ENCODE results near the gene KCNF1. TPM values are rescaled to one million over a fixed set of nuclear protein-coding genes. Genes with fewer than 3 reads are reported as not detected.

KCNF1 gene
- total RNA-seq, 2 donors from 2014 or later = 1.0 TPM; not detected in 1

DNA sequence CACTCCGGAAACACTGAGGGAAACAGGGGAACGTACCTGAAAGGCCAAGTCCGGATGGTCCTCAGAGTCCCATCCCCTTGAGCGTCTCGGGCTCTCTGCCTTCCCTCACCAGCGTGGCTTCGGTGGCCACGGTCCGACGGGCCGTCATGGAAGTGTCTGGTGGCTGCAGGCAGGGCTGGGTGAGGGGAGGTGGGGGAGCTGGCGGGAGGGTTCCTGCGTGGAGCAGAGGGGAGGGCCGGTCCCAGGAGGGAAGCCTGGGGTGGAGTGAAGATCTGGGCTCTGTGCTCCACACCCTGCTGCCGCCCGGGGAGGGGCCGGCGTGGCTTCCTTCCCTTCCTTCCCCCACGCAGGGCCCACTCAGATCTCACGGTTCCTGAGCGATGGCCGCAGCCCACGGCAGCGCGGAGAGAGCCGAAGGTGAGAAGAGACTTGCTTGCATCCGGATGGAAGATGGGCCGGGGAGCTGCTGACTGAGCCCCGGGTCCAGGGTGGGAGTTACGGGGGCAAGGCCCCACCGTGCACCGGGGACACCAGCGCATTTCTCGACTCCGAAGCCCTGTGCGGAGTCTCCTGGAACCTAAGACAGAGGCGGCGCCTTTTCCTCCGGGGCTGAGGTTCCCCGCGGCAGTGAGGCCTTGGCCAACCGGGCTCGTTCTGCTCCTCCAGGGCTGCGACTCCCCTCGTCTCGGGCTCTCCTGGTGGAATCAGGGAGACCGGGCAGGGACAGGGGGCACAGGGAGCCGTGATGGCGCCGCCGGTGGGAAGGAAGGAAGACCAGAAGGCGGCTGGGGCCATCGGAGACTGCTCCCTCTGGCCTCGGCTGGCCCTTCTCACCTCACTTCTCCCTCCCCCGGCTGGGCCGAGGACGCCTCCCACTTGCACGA, 49.1 kb downstream of the KCNF1 start:
- DNase-seq (ENCODE audit: low spot score) = no peak
- intact Hi-C loops (cut with DNase I) = no loop called here
- Histone ChIP-seq H3K27me3 (replicated peaks; ENCODE audit: insufficient read depth) (no peaks in the 10 kb centered on the region), H3K4me3 (no peak overlapping the region), H3K4me1 (replicated peaks) (no peaks in the 10 kb centered on the region), H3K27ac (no peak overlapping the region), H3K9me3 (no peaks in the 10 kb centered on the region), H3K36me3 (no peaks in the 10 kb centered on the region)
- WGBS = 89% methylated on average over 55 of the region's 58 CpGs
- TF ChIP-seq, protein P1, sequence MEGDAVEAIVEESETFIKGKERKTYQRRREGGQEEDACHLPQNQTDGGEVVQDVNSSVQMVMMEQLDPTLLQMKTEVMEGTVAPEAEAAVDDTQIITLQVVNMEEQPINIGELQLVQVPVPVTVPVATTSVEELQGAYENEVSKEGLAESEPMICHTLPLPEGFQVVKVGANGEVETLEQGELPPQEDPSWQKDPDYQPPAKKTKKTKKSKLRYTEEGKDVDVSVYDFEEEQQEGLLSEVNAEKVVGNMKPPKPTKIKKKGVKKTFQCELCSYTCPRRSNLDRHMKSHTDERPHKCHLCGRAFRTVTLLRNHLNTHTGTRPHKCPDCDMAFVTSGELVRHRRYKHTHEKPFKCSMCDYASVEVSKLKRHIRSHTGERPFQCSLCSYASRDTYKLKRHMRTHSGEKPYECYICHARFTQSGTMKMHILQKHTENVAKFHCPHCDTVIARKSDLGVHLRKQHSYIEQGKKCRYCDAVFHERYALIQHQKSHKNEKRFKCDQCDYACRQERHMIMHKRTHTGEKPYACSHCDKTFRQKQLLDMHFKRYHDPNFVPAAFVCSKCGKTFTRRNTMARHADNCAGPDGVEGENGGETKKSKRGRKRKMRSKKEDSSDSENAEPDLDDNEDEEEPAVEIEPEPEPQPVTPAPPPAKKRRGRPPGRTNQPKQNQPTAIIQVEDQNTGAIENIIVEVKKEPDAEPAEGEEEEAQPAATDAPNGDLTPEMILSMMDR (IDR thresholded peaks at IDR 0.05) = no peak
- TF ChIP-seq POLR2AphosphoS5 (IDR thresholded peaks at IDR 0.05) (no peak), POLR2A (IDR thresholded peaks at IDR 0.05) (no peak)

GRCh38 chr2:10961490-10961875, 49.7 kb downstream of the KCNF1 start:
- TF ChIP-seq POLR2AphosphoS5 (IDR thresholded peaks at IDR 0.05) (no peak), POLR2A (IDR thresholded peaks at IDR 0.05) (no peak)
- TF ChIP-seq, protein P1 (IDR thresholded peaks at IDR 0.05) = no peak
- Histone ChIP-seq H3K36me3 (no peaks in the 10 kb centered on the region), H3K9me3 (no peaks in the 10 kb centered on the region), H3K27ac (no peak overlapping the region), H3K4me3 (no peak overlapping the region), H3K4me1 (replicated peaks) (no peaks in the 10 kb centered on the region), H3K27me3 (replicated peaks; ENCODE audit: insufficient read depth) (no peaks in the 10 kb centered on the region)
- WGBS = 89% methylated on average over 13 of the region's 13 CpGs
- DNase-seq (ENCODE audit: low spot score) = no peak
- intact Hi-C loops (cut with DNase I) = no loop called here

DNA sequence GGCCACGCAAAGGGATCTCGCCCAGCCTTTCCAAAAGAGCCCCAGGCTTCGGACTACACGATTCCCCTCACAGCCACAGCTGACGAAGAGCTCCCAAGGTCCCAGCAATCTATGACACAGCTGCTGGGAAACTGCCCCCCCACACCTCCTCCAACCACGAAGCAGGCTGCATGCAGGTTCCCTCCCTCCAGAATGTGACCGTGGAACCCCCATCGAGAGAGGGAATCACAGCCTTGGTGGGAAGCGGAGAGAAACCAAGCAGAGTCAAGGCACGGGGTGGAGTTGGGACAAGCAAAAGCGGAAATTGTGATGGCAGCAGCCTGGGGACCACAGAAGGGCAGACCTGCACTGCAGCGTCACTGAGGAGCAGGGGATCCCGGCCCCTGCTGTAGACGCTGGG, 50.3 kb downstream of the KCNF1 start:
- Histone ChIP-seq H3K9me3 (no peaks in the 10 kb centered on the region), H3K4me3 (no peak overlapping the region), H3K36me3 (no peaks in the 10 kb centered on the region), H3K27ac (no peak overlapping the region), H3K27me3 (replicated peaks; ENCODE audit: insufficient read depth) (no peaks in the 10 kb centered on the region), H3K4me1 (replicated peaks) (no peaks in the 10 kb centered on the region)
- intact Hi-C loops (cut with DNase I) = no loop called here
- no peak for DNase-seq (ENCODE audit: low spot score)
- TF ChIP-seq POLR2AphosphoS5 (IDR thresholded peaks at IDR 0.05) (no peak), POLR2A (IDR thresholded peaks at IDR 0.05) (no peak)
- TF ChIP-seq, protein P1 (IDR thresholded peaks at IDR 0.05) = no peak
- WGBS = 89% methylated on average over 14 of the region's 14 CpGs

DNA sequence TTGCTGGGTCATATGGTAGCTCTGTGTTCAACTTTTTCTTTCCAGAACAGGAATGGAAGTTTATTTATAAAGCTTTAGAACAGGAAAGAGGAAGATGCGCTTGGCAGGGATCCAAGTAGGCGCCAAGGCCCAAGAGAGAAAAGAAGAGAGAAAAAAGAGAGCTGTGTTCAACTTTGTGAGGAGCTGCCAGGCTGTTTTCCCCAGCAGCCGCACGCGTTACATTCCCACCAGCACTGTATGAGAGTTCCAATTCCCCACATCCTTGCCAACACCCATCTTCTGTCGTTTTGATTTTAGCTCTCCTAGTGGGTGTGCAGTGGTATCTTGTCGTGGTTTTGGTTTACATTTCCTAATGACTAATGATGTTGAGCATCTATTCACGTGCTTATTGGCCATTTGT, 51.4 kb downstream of the KCNF1 start:
- TF ChIP-seq, protein P1 (IDR thresholded peaks at IDR 0.05) = no peak
- TF ChIP-seq POLR2AphosphoS5 (IDR thresholded peaks at IDR 0.05) (no peak), POLR2A (IDR thresholded peaks at IDR 0.05) (no peak)
- Histone ChIP-seq H3K9me3 (no peaks in the 10 kb centered on the region), H3K27me3 (replicated peaks; ENCODE audit: insufficient read depth) (no peaks in the 10 kb centered on the region), H3K4me3 (no peak overlapping the region), H3K36me3 (no peaks in the 10 kb centered on the region), H3K4me1 (replicated peaks) (no peaks in the 10 kb centered on the region), H3K27ac (no peak overlapping the region)
- intact Hi-C loops (cut with DNase I) = no loop called here
- DNase-seq (ENCODE audit: low spot score) = no peak
- 24% methylated on average over 8 of the region's 8 CpGs for WGBS

Small RNAs within 50 kb of the gene (small RNA-seq; reads per million reads assigned to genes)
- 0 reads per million in 2 donors for gene AC079587.1

Other genes with a start within 250 kb of the KCNF1 start
- gene NOL10, start 222.0 kb upstream of the KCNF1 start, total RNA-seq = 10 to 100 TPM; 22.3 to 22.6 TPM
- 1 to 10 TPM in 1 of 2 donors, under 1 TPM in 1; 0.41 to 4.0 TPM for gene ATP6V1C2, start 190.3 kb upstream of the KCNF1 start, total RNA-seq
- gene PDIA6, start 99.1 kb upstream of the KCNF1 start, total RNA-seq = 100 to 1,000 TPM; 109 to 213 TPM
- 10 to 100 TPM; 50.6 to 77.4 TPM for gene SLC66A3, start 243.5 kb downstream of the KCNF1 start, total RNA-seq